HG02798 (cell line): Measurements from ENCODE around the gene IGSF21.
"Not testable (repeated sequence)": the region's sequence is repeated elsewhere in the genome, so short reads cannot be mapped to it uniquely, and the experiment has no call there.

Experiments used
- ATAC-seq: cut with Tn5 transposase; IDR thresholded peaks from one replicate; pipeline ENCODE4 v1.9.1; 2021; ENCODE audit warnings: mild to moderate bottlenecking; ENCODE audit not compliant: unreplicated experiment, poor library complexity

IGSF21 gene

GRCh38 chr1:18342744-18343143 is 235.1 kb downstream of the IGSF21 start:
- no peak for ATAC-seq

GRCh38 chr1:18343581-18343980 is 236.0 kb downstream of the IGSF21 start:
- no peak for ATAC-seq

GRCh38 chr1:18344755-18345154 is 237.2 kb downstream of the IGSF21 start:
- no peak for ATAC-seq

GRCh38 chr1:18347559-18347958 is 240.0 kb downstream of the IGSF21 start:
- ATAC-seq, result no peak

- no peak for ATAC-seq
Observed at GRCh38 chr1:18348354-18348753, 240.8 kb downstream of the IGSF21 start.

- ATAC-seq, result no peak
Observed at GRCh38 chr1:18350747-18351146, 243.1 kb downstream of the IGSF21 start.

GRCh38 chr1:18351735-18352134 is 244.1 kb downstream of the IGSF21 start:
- no peak for ATAC-seq

- ATAC-seq, result no peak
Observed at GRCh38 chr1:18352636-18353265, 245.2 kb downstream of the IGSF21 start.

- ATAC-seq, result no peak
Observed at GRCh38 chr1:18353528-18353927, 245.9 kb downstream of the IGSF21 start.

GRCh38 chr1:18353992-18354391 is 246.4 kb downstream of the IGSF21 start:
- ATAC-seq, result no peak

- ATAC-seq, result no peak
Observed at GRCh38 chr1:18354612-18355011, 247.0 kb downstream of the IGSF21 start.

GRCh38 chr1:18357622-18358230 is 250.1 kb downstream of the IGSF21 start:
- ATAC-seq, result no peak

GRCh38 chr1:18358600-18358999 is 251.0 kb downstream of the IGSF21 start:
- ATAC-seq, result no peak

- no peak for ATAC-seq
Observed at GRCh38 chr1:18360251-18360650, 252.7 kb downstream of the IGSF21 start.

- ATAC-seq, result no peak
Observed at GRCh38 chr1:18362150-18362549, 254.6 kb downstream of the IGSF21 start.

- no peak for ATAC-seq
Observed at GRCh38 chr1:18363436-18363835, 255.8 kb downstream of the IGSF21 start.

- no peak for ATAC-seq
Observed at GRCh38 chr1:18365099-18365705, 257.6 kb downstream of the IGSF21 start.

- ATAC-seq, result not testable (repeated sequence)
Observed at GRCh38 chr1:18372505-18372904, 264.9 kb downstream of the IGSF21 start.

GRCh38 chr1:18373151-18373550 is 265.6 kb downstream of the IGSF21 start:
- no peak for ATAC-seq

- no peak for ATAC-seq
Observed at GRCh38 chr1:18373882-18374493, 266.4 kb downstream of the IGSF21 start.

- no peak for ATAC-seq
Observed at GRCh38 chr1:18376661-18377060, 269.1 kb downstream of the IGSF21 start.
